ENCODE results near the gene PBX1.

GRCh38 chr1:164682570-164682969 is 123.6 kb downstream of the PBX1 start:
- no peak for TF ChIP-seq CTCF (IDR thresholded peaks at IDR 0.05)
- no peak for TF ChIP-seq POLR2A (IDR thresholded peaks at IDR 0.05)
- TF ChIP-seq EP300 (IDR thresholded peaks at IDR 0.05): no peak
